ENCODE measurements around the gene RIOK1. TPM values are rescaled to one million over a fixed set of nuclear protein-coding genes. Genes with fewer than 3 reads are reported as not detected.

Gene RIOK1
- polyA plus RNA-seq, 1 experiment: 12.1 TPM

- no peak overlapping the region for H3K4me3 ChIP-seq (ENCODE audit: low read depth, low read length)
- H3K27me3 ChIP-seq (ENCODE audit: control insufficient read depth, insufficient read depth, low read length): no peaks in the 10 kb centered on the region
- ChIA-PET POLR2A (interaction anchor here (0.5 kb wide), 1 partner anchor 888 kb away, joined by 3 read pairs; no protein-coding TSS in a partner anchor), CTCF (interaction anchor here (1.2 to 2.5 kb wide), 2 partner anchors 148 to 190 kb away, joined by 3 to 13 read pairs; no protein-coding TSS in a partner anchor)
- H3K36me3 ChIP-seq (ENCODE audit: control insufficient read depth, insufficient read depth, low read length): no peaks in the 10 kb centered on the region
- no peak for DNase-seq (ENCODE audit: low read depth)
- TF ChIP-seq, protein P1, sequence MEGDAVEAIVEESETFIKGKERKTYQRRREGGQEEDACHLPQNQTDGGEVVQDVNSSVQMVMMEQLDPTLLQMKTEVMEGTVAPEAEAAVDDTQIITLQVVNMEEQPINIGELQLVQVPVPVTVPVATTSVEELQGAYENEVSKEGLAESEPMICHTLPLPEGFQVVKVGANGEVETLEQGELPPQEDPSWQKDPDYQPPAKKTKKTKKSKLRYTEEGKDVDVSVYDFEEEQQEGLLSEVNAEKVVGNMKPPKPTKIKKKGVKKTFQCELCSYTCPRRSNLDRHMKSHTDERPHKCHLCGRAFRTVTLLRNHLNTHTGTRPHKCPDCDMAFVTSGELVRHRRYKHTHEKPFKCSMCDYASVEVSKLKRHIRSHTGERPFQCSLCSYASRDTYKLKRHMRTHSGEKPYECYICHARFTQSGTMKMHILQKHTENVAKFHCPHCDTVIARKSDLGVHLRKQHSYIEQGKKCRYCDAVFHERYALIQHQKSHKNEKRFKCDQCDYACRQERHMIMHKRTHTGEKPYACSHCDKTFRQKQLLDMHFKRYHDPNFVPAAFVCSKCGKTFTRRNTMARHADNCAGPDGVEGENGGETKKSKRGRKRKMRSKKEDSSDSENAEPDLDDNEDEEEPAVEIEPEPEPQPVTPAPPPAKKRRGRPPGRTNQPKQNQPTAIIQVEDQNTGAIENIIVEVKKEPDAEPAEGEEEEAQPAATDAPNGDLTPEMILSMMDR (IDR thresholded peaks at IDR 0.05; ENCODE audit: insufficient read depth, low read depth, low read length): no peak
Measured at GRCh38 chr6:7426447-7427169, 37.0 kb downstream of the RIOK1 start.

GRCh38 chr6:7431313-7431673, 41.7 kb downstream of the RIOK1 start:
- POLR2A ChIA-PET: no interaction called here
- Histone ChIP-seq H3K4me3 (ENCODE audit: low read depth, low read length) (no peak overlapping the region), H3K36me3 (ENCODE audit: control insufficient read depth, insufficient read depth, low read length) (no peaks in the 10 kb centered on the region), H3K27me3 (ENCODE audit: control insufficient read depth, insufficient read depth, low read length) (no peaks in the 10 kb centered on the region)
- CTCF ChIA-PET: no interaction called here
- TF ChIP-seq, protein P1 (IDR thresholded peaks at IDR 0.05; ENCODE audit: insufficient read depth, low read depth, low read length): no peak
- no peak for DNase-seq (ENCODE audit: low read depth)

GRCh38 chr6:7431674-7432390, 42.2 kb downstream of the RIOK1 start:
- Histone ChIP-seq H3K36me3 (ENCODE audit: control insufficient read depth, insufficient read depth, low read length) (no peaks in the 10 kb centered on the region), H3K27me3 (ENCODE audit: control insufficient read depth, insufficient read depth, low read length) (no peaks in the 10 kb centered on the region), H3K4me3 (ENCODE audit: low read depth, low read length) (no peak overlapping the region)
- TF ChIP-seq, protein P1 (IDR thresholded peaks at IDR 0.05; ENCODE audit: insufficient read depth, low read depth, low read length): no peak
- ChIA-PET POLR2A (no interaction called here), CTCF (no interaction called here)
- no peak for DNase-seq (ENCODE audit: low read depth)

- Histone ChIP-seq H3K27me3 (ENCODE audit: control insufficient read depth, insufficient read depth, low read length) (no peaks in the 10 kb centered on the region), H3K4me3 (ENCODE audit: low read depth, low read length) (no peak overlapping the region), H3K36me3 (ENCODE audit: control insufficient read depth, insufficient read depth, low read length) (no peaks in the 10 kb centered on the region)
- ChIA-PET CTCF (no interaction called here), POLR2A (no interaction called here)
- TF ChIP-seq, protein P1 (IDR thresholded peaks at IDR 0.05; ENCODE audit: insufficient read depth, low read depth, low read length): no peak
- DNase-seq (ENCODE audit: low read depth): no peak
Measured at GRCh38 chr6:7432391-7433120, 42.9 kb downstream of the RIOK1 start.

- ChIA-PET POLR2A (no interaction called here), CTCF (no interaction called here)
- H3K27me3 ChIP-seq (ENCODE audit: control insufficient read depth, insufficient read depth, low read length): no peaks in the 10 kb centered on the region
- TF ChIP-seq, protein P1 (IDR thresholded peaks at IDR 0.05; ENCODE audit: insufficient read depth, low read depth, low read length): no peak
- H3K4me3 ChIP-seq (ENCODE audit: low read depth, low read length): no peak overlapping the region
- no peaks in the 10 kb centered on the region for H3K36me3 ChIP-seq (ENCODE audit: control insufficient read depth, insufficient read depth, low read length)
- DNase-seq (ENCODE audit: low read depth): no peak
Measured at GRCh38 chr6:7433121-7433617, 43.6 kb downstream of the RIOK1 start.

Data from BJ (cell line).